Naive thymus-derived CD4-positive, alpha-beta T cell (primary cell): Measurements from ENCODE around the gene TAOK1. TPM values are rescaled to one million over a fixed set of nuclear protein-coding genes. Genes with fewer than 3 reads are reported as not detected.

ENCODE experiments used
- ATAC-seq: fragments of 150-1000 bp; cut with Tn5 transposase; 2 replicates; pipeline ENCODE4 v1.10.0; 2021; ENCODE audit warnings: mild to moderate bottlenecking, moderate library complexity
- CTCF ChIA-PET: fragments of 350-600 bp; sonication (Branson Sonifier 250); formaldehyde crosslinking; loops from one replicate; lab custom pipeline; 2021; ENCODE audit warnings: antibody characterized with exemption; lab: Charles Lee
- POLR2A ChIA-PET: fragments of 350-600 bp; sonication (Branson Sonifier 250); formaldehyde crosslinking; loops from one replicate; lab custom pipeline; 2021; ENCODE audit warnings: antibody characterized with exemption, inconsistent platforms; lab: Charles Lee
- DNase-seq, 9 donors: peaks; one replicate each; pipeline versions ENCODE4 v3.0.0 to v3.0.0-alpha.2; 2020 to 2022; ENCODE audit warnings: mixed read lengths in 1 of 9
- H3K27ac ChIP-seq: one replicate; pipeline ENCODE4 v1.7.0; 2013; ENCODE audit warnings: mild to moderate bottlenecking, low read depth, low read length, moderate library complexity
- H3K27me3 ChIP-seq, 2 donors: one replicate each; pipeline ENCODE4 v1.7.0; 2013; ENCODE audit warnings: low read length in 2 of 2, mild to moderate bottlenecking in 2 of 2, moderate library complexity in 2 of 2; ENCODE audit not compliant: control insufficient read depth in 2 of 2, insufficient read depth in 2 of 2
- H3K36me3 ChIP-seq, 3 experiments: 1 replicate in 2 of 3; 2 replicates in 1 of 3; pipeline ENCODE4 v1.7.0; 2013; ENCODE audit warnings: low read length in 3 of 3, mild to moderate bottlenecking in 3 of 3, moderate library complexity in 1 of 3; ENCODE audit not compliant: insufficient read depth in 3 of 3, control insufficient read depth in 2 of 3
- H3K4me1 ChIP-seq, 2 donors: one replicate each; pipeline ENCODE4 v1.7.0; 2013; ENCODE audit warnings: low read length in 2 of 2, mild to moderate bottlenecking in 2 of 2, moderate library complexity in 1 of 2; ENCODE audit not compliant: control insufficient read depth in 2 of 2, insufficient read depth in 2 of 2
- H3K4me3 ChIP-seq: 2 replicates; pipeline ENCODE4 v1.7.0; 2013; ENCODE audit warnings: mild to moderate bottlenecking, low read length
- H3K9me3 ChIP-seq, 3 experiments: 1 replicate in 2 of 3; 2 replicates in 1 of 3; pipeline ENCODE4 v1.7.0; 2013; ENCODE audit warnings: low read length in 3 of 3; ENCODE audit not compliant: control insufficient read depth in 2 of 3
- H3K27ac Mint-ChIP-seq, 9 donors: one replicate each; pipeline ENCODE4 v1.8.0; 2020 to 2022; ENCODE audit warnings: mixed read lengths in 9 of 9, mild to moderate bottlenecking in 8 of 9, moderate library complexity in 5 of 9, inconsistent platforms in 2 of 9
- H3K27me3 Mint-ChIP-seq, 5 donors: one replicate each; pipeline ENCODE4 v1.8.0; 2021 to 2022; ENCODE audit warnings: mixed read lengths in 5 of 5, mild to moderate bottlenecking in 1 of 5
- H3K36me3 Mint-ChIP-seq, 5 donors: one replicate each; pipeline ENCODE4 v1.8.0; 2020 to 2022; ENCODE audit warnings: mixed read lengths in 5 of 5, mild to moderate bottlenecking in 3 of 5, inconsistent platforms in 1 of 5
- H3K4me1 Mint-ChIP-seq, 7 donors: one replicate each; pipeline ENCODE4 v1.8.0; 2020 to 2022; ENCODE audit warnings: mixed read lengths in 7 of 7, mild to moderate bottlenecking in 3 of 7, inconsistent platforms in 1 of 7
- H3K4me3 Mint-ChIP-seq, 10 donors: one replicate each; pipeline ENCODE4 v1.8.0; 2020 to 2022; ENCODE audit warnings: mild to moderate bottlenecking in 10 of 10, mixed read lengths in 10 of 10, moderate library complexity in 6 of 10, inconsistent platforms in 2 of 10
- H3K9me3 Mint-ChIP-seq, 11 donors: one replicate each; pipeline ENCODE4 v1.8.0; 2020 to 2022; ENCODE audit warnings: mixed read lengths in 11 of 11, mild to moderate bottlenecking in 4 of 11, inconsistent platforms in 1 of 11, moderate library complexity in 1 of 11
- intact Hi-C, 2 donors: fragments of 100-400 bp; cut with micrococcal nuclease; formaldehyde crosslinking; loops; one replicate each; pipeline ENCODE4 v1.15.1; 2023
- polyA plus RNA-seq, 2 donors: library from polyadenylated mRNA; unstranded; fragments of 300-500 nt; fragmentation: Illumina TruSeq; gene quantifications; one replicate each; pipeline ENCODE4 v1.2.3, GENCODE V29; 2021
- total RNA-seq, 6 experiments: library from RNA in 5 of 6; stranded (reverse) in 5 of 6; gene quantifications; 1 replicate in 5 of 6; 2 replicates in 1 of 6; pipeline ENCODE4 v1.2.3 and lab custom pipeline; 2021 to 2026

TAOK1 gene
- total and polyA plus RNA-seq, 7 experiments from 2014 or later: 2.2 to 70.1 (median 63.9) TPM

GRCh38 chr17:29346462-29346861, 43.7 kb upstream of the TAOK1 start:
- peaks cover 0 to 35% (median 0%) of the 10 kb centered on the region in 5 donors for H3K27me3 Mint-ChIP-seq
- no peak overlapping the region for H3K4me3 Mint-ChIP-seq
- no peak overlapping the region for H3K27ac Mint-ChIP-seq
- H3K9me3 ChIP-seq: no peaks in the 10 kb centered on the region
- DNase-seq: no peak
- H3K36me3 Mint-ChIP-seq: no peaks in the 10 kb centered on the region
- intact Hi-C loops: no loop called here
- ChIA-PET CTCF (interaction anchor here (0.8 kb wide), 1 partner anchor 24 kb away, joined by 3 read pairs; no protein-coding TSS in a partner anchor), POLR2A (interaction anchor here (0.6 to 0.7 kb wide), 2 partner anchors 24 to 72 kb away, joined by 3 to 6 read pairs; no protein-coding TSS in a partner anchor)
- H3K4me1 Mint-ChIP-seq: no peaks in the 10 kb centered on the region
- no peaks in the 10 kb centered on the region for H3K9me3 Mint-ChIP-seq
- H3K27me3 ChIP-seq: no peaks in the 10 kb centered on the region
- H3K27ac ChIP-seq: no peak overlapping the region
- ATAC-seq: no peak
- no peak overlapping the region for H3K4me3 ChIP-seq
- no peaks in the 10 kb centered on the region for H3K4me1 ChIP-seq
- H3K36me3 ChIP-seq: no peaks in the 10 kb centered on the region

DNA sequence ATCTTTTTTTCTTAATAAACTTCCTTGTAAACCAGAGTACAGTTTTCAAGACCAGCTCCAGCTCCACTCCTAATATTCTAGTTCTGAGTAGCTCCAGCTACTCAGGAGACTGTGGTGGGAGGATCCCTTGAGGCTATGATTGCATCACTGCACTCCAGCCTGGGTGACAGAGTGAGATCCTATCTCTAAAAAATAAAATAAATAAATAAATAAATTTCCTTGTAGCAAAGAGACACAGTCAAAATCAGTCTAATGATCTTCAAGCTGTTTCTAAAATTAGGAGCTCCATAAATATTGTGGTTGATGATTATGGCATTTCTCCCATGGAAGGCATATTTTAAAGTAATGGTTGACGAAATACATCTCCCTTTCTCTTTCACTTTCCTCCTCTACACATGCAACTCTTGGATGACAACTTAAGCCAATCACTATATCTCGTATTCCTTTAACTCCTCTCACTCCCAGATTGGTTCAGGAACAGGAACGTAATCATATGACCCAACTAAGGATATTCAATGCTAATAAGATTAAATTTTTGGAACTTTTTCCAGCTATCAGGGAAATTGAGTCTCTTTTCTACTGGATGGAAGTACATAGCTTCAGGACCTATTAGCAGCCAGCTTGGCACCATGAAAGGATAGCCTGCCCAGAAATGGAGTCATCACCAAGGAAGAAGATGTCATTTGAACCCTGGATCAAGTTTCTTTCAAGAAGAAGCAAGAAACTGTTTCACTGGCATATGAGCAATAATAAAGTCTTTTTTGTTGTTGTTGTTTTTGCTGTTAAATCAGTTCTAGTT, 42.1 kb upstream of the TAOK1 start:
- no peak for DNase-seq
- intact Hi-C loops: no loop called here
- Mint-ChIP-seq H3K9me3 (no peaks in the 10 kb centered on the region), H3K4me1 (peaks cover 0 to 1% (median 0%) of the 10 kb centered on the region in 7 donors), H3K4me3 (no peak overlapping the region), H3K36me3 (no peaks in the 10 kb centered on the region), H3K27ac (no peak overlapping the region), H3K27me3 (peaks cover 0 to 29% (median 0%) of the 10 kb centered on the region in 5 donors)
- no peak for ATAC-seq
- Histone ChIP-seq H3K4me1 (no peaks in the 10 kb centered on the region), H3K36me3 (no peaks in the 10 kb centered on the region), H3K4me3 (no peak overlapping the region), H3K27ac (no peak overlapping the region), H3K9me3 (no peaks in the 10 kb centered on the region), H3K27me3 (no peaks in the 10 kb centered on the region)
- CTCF ChIA-PET: no interaction called here
- POLR2A ChIA-PET: no interaction called here

GRCh38 chr17:29349409-29349808, 40.8 kb upstream of the TAOK1 start:
- intact Hi-C loops: no loop called here
- no peaks in the 10 kb centered on the region for H3K4me1 ChIP-seq
- no peak overlapping the region for H3K27ac ChIP-seq
- DNase-seq (no peak), ATAC-seq (no peak)
- no peaks in the 10 kb centered on the region for H3K9me3 ChIP-seq
- H3K36me3 ChIP-seq: no peaks in the 10 kb centered on the region
- Mint-ChIP-seq H3K4me3 (no peak overlapping the region), H3K9me3 (no peaks in the 10 kb centered on the region), H3K36me3 (no peaks in the 10 kb centered on the region), H3K27me3 (peaks cover 0 to 21% (median 0%) of the 10 kb centered on the region in 5 donors), H3K4me1 (peaks cover 0 to 1% (median 0%) of the 10 kb centered on the region in 7 donors), H3K27ac (no peak overlapping the region)
- ChIA-PET POLR2A (no interaction called here), CTCF (interaction anchor here (0.6 kb wide), 1 partner anchor 229 kb away, joined by 3 read pairs; no protein-coding TSS in a partner anchor)
- H3K27me3 ChIP-seq: no peaks in the 10 kb centered on the region
- H3K4me3 ChIP-seq: no peak overlapping the region

GRCh38 chr17:29352146-29352545, 38.0 kb upstream of the TAOK1 start:
- no peak overlapping the region for H3K27ac Mint-ChIP-seq
- Histone ChIP-seq H3K27ac (no peak overlapping the region), H3K4me3 (no peak overlapping the region), H3K27me3 (no peaks in the 10 kb centered on the region), H3K4me1 (no peaks in the 10 kb centered on the region), H3K9me3 (no peaks in the 10 kb centered on the region), H3K36me3 (no peaks in the 10 kb centered on the region)
- ATAC-seq (no peak), DNase-seq (no peak)
- H3K36me3 Mint-ChIP-seq: no peaks in the 10 kb centered on the region
- intact Hi-C loops: no loop called here
- H3K9me3 Mint-ChIP-seq: no peaks in the 10 kb centered on the region
- no peak overlapping the region for H3K4me3 Mint-ChIP-seq
- peaks cover 0 to 17% (median 0%) of the 10 kb centered on the region in 5 donors for H3K27me3 Mint-ChIP-seq
- peaks cover 0 to 1% (median 0%) of the 10 kb centered on the region in 7 donors for H3K4me1 Mint-ChIP-seq
- ChIA-PET CTCF (no interaction called here), POLR2A (no interaction called here)

DNA sequence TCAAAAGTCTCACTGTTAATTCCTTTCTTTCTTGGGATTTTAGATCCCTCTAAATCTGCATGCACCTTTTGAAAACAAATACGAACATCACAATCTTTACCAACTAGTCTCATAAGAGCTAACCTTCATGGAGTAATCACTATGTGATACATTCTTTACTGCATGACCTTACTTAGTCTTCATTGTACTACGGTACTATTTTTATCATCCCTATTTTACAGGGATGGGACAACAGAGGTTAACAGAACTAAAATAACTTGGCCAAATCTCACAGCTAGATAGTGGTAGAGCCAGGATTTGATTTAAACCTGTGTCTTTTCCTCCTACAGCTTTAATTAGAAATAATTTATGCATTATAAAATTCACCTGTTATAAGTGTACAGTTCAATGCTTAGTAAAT, 32.9 kb upstream of the TAOK1 start:
- Histone ChIP-seq H3K36me3 (no peaks in the 10 kb centered on the region), H3K27ac (no peak overlapping the region), H3K9me3 (no peaks in the 10 kb centered on the region), H3K4me3 (no peak overlapping the region), H3K27me3 (no peaks in the 10 kb centered on the region), H3K4me1 (no peaks in the 10 kb centered on the region)
- Mint-ChIP-seq H3K4me1 (peaks cover 0 to 5% (median 0%) of the 10 kb centered on the region in 7 donors), H3K36me3 (no peaks in the 10 kb centered on the region), H3K27me3 (peaks cover 0 to 5% (median 0%) of the 10 kb centered on the region in 5 donors), H3K27ac (no peak overlapping the region), H3K4me3 (no peak overlapping the region), H3K9me3 (no peaks in the 10 kb centered on the region)
- POLR2A ChIA-PET: no interaction called here
- CTCF ChIA-PET: interaction anchor here (0.9 to 1.2 kb wide), 2 partner anchors 13 to 18 kb away, joined by 3 read pairs; no protein-coding TSS in a partner anchor
- ATAC-seq (no peak), DNase-seq (no peak)
- intact Hi-C loops: no loop called here

- H3K9me3 Mint-ChIP-seq: no peaks in the 10 kb centered on the region
- ATAC-seq: no peak
- H3K9me3 ChIP-seq: no peaks in the 10 kb centered on the region
- H3K4me1 ChIP-seq: no peaks in the 10 kb centered on the region
- CTCF ChIA-PET: interaction anchor here (0.9 to 1.2 kb wide), 2 partner anchors 13 to 17 kb away, joined by 3 read pairs; no protein-coding TSS in a partner anchor
- POLR2A ChIA-PET: no interaction called here
- no peak overlapping the region for H3K4me3 Mint-ChIP-seq
- peaks cover 0 to 5% (median 0%) of the 10 kb centered on the region in 7 donors for H3K4me1 Mint-ChIP-seq
- no peaks in the 10 kb centered on the region for H3K36me3 Mint-ChIP-seq
- no peak overlapping the region for H3K27ac ChIP-seq
- no peak for DNase-seq
- H3K27me3 Mint-ChIP-seq: no peaks in the 10 kb centered on the region
- no peak overlapping the region for H3K27ac Mint-ChIP-seq
- no peak overlapping the region for H3K4me3 ChIP-seq
- H3K27me3 ChIP-seq: no peaks in the 10 kb centered on the region
- intact Hi-C loops: no loop called here
- H3K36me3 ChIP-seq: no peaks in the 10 kb centered on the region
Measured at GRCh38 chr17:29357821-29358232, 32.3 kb upstream of the TAOK1 start.
